Measurements from ENCODE around the gene ITSN2.

GRCh38 chr2:24351981-24352380 lies 8.4 kb downstream of the ITSN2 start:
- TF ChIP-seq TAF1 (IDR thresholded peaks at IDR 0.05; ENCODE audit: borderline replicate concordance, low read depth, low read length): no peak
- TF ChIP-seq POLR2AphosphoS5 (IDR thresholded peaks at IDR 0.05; ENCODE audit: low read depth, low read length): no peak

All from GM12892 (cell line).